IPS-NIHi11 (cell line): ENCODE results near the gene MBD6.
A peak's percentile ranks its signal among the peaks of the same experiment; 100 is the strongest.
"Not testable (repeated sequence)": the region's sequence is repeated elsewhere in the genome, so short reads cannot be mapped to it uniquely, and the experiment has no call there.

Source experiments
- DNase-seq: peaks from one replicate; pipeline ENCODE4 v3.0.0; 2012; ENCODE audit warnings: mixed read lengths, low spot score

Gene MBD6

DNA sequence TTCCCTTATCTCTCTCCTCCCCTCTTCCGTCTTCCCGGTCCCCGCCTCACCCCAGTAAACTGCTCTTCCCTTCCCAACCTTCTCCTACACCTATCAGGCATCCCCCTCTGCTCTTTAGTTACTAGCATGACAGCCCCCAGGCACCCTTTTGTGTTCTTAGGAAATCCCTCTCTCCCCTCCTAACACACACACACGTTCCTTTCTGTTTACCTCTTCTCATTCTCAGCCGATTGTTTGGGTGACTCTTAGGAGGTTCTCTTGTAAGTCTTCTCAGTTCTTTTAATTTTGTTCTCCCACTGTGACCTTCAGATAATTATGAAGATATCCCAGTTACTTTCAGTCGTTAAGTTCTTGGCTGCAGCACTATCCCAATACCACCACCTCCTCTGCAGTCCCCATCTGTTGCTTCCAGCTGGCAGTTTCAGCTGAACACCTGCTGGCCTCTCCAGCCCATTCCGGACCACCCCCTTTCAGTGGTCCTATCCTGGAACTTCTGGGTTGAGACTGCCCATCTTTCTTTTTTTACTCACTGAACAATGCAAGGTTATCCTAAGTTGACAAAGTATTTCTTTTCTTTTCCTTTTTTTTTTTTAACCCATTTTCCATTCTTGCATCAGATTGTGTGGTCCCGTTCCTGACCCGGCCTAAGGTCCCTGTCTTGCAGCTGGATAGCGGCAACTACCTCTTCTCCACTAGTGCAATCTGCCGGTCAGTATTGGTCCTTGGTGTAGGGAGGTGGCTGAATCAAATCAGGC is 34.0 kb upstream of the MBD6 start:
- peak; percentile 2 for DNase-seq

DNA sequence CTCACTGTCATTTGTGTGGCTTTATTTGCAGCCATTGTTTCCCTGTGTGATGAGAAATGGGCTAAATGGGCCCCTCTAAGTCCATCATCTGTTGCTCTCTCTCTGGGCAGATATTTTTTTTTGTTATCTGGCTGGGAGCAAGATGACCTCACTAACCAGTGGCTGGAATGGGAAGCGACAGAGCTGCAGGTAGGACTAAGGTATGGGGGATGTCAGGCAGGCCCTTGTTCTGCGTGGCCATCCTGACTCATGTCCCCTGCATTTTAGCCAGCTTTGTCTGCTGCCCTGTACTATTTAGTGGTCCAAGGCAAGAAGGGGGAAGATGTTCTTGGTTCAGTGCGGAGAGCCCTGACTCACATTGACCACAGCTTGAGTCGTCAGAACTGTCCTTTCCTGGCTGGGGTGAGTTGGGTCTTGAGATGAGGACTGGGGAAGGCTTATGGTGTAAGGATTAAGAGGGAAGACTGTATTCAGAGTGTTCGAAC is 33.4 kb upstream of the MBD6 start:
- DNase-seq: peak; percentile 2

DNA sequence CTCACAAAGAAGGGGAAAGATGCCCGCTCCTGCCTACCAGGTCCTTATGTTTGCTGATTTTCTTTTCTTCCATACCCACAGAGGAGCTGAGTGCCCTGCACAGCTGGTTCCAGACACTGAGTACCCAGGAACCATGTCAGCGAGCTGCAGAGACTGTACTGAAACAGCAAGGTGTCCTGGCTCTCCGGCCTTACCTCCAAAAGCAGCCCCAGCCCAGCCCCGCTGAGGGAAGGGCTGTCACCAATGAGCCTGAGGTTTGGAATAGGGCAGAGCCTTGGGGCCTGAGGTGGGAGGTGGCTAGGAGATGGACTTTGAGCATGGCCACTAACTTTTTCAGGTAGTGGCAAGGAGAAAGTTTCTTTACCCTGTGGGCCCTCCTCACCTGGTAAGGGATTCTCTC is 32.5 kb upstream of the MBD6 start:
- DNase-seq: no peak

DNA sequence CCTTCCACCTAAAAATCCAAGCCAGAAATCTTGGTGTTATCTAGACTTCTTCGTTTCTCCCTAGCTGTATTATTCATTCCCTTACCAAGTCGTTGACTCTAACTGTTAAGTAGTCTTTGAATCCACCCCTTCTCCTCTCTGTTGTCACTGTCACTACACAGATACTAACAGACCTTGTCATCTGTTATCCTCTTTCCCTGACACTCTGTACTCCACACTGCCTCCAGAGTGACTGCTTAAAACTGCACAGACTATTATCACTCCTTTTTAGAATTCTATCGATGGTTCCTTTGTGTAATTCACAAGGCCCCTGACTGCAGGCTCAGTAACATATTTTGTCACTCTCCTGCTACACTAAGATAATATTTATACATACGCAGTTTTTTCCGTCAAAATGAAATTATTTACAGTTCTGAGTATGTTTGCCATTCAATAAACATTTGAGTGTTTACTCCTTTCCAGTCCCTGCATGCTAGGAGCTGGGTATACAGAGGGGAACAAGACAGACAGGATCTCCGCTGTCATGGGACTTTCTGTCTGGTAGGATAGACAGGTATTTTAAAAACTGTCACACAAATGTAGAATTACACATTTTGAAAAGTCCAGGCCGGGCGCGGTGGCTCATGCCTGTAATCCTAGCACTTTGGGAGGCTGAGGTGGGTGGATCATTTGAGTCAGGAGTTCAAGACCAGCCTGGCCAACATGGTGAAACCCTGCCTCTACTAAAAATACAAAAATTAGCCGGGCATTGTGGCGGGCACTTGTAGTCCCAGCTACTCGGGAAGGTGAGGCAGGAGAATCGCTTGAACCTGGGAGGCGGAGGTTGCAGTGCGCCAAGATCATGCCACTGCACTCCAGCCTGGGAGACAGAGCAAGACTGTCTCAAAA is 31.0 kb upstream of the MBD6 start:
- DNase-seq: no peak

DNA sequence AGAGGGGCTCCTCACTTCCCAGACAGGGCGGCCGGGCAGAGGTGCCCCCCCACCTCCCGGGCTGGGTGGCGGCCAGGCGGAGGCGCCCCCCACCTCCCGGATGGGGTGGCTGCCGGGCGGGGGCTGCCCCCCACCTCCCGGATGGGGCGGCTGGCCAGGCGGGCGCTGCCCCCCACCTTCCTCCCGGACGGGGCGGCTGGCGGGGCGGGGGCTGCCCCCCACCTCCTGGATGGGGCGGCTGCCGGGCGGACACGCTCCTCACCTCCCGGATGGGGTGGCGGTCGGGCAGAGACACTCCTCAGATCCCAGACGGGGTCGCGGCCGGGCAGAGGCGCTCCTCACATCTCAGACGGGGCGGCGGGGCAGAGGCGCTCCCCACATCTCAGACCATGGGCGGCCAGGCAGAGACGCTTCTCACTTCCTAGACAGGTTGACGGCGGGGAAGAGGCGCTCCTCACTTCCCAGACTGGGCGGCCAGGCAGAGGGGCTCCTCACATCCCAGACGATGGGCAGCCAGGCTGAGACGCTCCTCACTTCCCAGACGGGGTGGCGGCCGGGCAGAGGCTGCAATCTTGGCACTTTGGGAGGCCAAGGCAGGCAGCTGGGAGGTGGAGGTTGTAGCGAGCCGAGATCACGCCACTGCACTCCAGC is 27.4 kb upstream of the MBD6 start:
- DNase-seq: not testable (repeated sequence)

DNA sequence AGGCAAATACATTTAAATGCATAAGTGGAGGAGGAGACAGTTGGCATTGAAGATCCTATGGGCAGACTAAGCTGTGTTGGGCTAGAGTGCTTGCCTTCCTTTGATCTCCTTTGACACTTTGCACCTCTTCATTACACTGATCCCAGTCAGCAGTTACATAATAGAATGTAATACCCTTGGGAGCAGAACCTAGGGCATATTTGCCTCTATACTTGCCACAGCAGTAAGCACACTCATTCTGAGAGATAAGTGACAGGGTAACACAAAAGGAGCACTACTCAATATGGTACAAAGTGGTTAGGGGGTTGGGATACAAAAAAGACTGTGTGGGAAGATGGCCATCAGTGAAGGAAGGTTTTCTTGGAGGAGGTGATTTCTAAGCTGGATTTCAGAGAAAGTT is 25.8 kb upstream of the MBD6 start:
- no peak for DNase-seq

DNA sequence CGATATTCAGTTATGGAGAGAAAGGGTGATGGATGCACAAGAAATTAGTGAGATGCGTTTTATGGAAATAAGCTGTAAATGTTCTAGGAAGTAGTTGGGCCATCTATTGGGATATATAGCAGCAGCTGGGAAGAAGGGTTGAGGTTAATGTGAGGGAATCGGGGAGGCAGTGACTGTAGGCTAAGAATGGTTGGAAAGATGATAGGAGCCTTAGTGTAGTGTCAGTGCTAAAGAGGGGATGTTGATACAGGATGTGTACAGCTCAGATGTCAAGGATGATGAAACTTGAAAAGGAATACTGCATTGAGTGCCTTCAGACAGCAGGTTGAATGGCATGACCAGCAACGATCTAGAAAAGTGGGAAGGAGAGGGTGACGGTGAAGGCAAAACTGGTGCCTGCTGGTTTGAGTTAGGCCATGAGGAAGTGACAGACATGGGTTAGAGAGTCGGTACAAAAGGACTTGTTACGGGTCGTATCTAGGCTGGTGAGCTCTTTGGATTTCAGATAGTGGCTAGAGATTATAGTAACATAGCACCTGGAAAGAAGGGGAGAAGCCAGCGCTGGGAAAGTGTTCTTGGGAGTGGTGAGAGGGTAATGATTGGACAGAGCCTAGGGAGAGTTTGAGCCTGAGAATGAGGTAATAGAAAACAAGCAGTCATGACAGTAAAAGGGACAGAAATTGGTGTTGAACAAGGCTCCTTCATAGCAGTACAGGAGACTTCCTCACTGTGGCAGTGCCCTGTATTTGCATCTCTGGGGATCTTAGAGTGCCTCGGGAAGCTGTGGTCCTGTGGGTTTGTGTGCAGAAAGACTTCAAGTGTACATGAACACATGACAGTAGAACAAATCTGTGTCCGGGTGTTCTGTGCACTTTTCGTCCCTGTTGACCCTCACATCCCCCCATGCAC is 25.1 kb upstream of the MBD6 start:
- no peak for DNase-seq

DNA sequence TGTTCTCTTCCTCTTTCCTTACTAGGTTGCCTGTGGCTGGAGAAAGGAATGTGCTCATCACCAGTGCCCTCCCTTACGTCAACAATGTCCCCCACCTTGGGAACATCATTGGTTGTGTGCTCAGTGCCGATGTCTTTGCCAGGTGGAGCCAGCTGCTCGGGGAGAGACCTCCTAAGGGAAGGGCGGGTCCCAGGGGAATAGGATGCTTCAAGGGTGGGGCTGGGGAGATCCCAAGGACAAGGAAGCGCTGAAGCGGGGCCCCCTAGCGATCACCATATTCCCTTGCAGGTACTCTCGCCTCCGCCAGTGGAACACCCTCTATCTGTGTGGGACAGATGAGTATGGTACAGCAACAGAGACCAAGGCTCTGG is 24.5 kb upstream of the MBD6 start:
- DNase-seq: no peak

DNA sequence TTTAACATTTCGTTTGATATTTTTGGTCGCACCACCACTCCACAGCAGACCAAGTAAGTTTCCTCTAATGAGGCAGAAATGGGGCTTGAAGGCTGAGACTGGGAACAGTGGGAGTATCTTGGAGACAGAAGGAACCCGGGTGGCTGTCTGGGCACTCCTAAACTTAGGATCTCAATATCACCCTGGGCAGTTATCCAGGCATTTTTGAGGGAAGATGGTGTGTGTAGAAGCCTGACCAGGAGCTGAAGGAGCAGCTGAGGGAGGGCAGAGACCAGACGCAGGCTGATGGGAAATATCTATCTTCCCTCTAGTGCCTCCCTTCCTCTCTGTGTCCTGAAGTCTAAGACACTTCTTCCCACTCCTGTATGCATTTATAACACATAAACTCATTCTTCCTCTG is 24.1 kb upstream of the MBD6 start:
- no peak for DNase-seq

DNA sequence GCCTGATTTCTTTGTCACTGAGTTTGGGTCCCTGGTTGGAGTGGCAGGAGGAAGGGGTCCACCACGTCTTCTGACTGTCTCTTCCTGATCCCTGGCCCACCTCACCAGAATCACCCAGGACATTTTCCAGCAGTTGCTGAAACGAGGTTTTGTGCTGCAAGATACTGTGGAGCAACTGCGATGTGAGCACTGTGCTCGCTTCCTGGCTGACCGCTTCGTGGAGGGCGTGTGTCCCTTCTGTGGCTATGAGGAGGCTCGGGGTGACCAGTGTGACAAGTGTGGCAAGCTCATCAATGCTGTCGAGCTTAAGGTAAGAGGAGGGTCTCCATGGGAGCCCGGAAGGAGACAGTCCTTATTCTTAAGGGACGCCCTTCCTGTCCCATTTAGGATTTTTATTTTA is 22.4 kb upstream of the MBD6 start:
- no peak for DNase-seq

DNA sequence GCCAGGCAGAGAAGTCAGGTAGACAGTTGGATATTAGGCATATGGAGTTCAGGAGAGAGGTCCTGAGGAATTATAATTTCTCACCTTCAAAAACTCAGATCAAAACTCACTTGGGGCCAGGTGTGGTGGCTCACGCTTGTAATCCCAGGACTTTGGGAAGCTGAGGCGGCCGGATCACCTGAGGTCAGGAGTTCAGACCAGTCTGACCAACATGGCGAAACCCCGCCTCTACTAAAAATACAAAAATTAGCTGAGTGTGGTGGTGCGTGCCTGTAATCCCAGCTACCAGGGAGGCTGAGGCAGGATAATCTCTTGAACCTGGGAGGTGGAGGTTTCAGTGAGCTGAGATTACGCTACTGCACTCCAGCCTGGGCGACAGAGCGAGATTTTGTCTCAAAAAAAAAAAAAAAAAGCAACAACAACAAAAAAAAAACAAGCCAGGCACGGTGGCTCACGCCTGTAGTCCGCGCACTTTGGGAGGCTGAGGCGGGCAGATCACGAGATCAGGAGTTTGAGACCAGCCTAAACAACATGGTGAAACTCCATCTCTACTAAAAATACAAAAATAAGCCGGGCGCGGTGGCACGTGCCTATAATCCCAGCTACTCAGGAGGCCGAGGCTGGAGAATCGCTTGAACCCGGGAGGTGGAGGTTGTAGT is 20.2 kb upstream of the MBD6 start:
- DNase-seq: not testable (repeated sequence)

DNA sequence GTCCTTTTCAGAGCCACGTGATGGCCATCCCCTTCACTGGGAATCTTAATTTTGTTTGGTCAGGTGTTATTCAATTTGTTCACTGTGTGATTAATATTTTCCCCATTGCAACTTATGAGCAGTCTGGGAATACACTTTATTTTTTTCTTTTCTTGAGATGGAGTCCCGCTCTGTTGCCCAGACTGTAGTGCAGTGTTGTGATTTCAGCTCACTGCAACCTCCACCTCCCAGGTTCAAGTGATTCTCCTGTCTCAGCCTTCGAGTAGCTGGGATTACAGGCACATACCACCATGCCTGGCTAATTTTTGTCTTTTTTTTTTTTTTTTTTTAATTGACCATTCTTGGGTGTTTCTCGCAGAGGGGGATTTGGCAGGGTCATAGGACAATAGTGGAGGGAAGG is 16.1 kb upstream of the MBD6 start:
- DNase-seq: not testable (repeated sequence)

DNA sequence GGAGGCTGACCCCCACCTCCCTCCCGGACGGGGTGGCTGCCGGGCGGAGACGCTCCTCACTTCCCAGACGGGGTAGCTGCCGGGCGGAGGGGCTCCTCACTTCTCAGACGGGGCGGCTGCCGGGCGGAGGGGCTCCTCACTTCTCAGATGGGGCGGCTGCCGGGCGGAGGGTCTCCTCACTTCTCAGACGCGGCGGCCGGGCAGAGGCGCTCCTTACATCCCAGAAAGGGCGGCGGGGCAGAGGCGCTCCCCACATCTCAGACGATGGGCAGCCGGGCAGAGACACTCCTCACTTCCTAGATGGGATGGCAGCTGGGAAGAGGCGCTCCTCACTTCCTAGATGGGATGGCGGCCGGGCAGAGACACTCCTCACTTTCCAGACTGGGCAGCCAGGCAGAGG is 14.8 kb upstream of the MBD6 start:
- not testable (repeated sequence) for DNase-seq

DNA sequence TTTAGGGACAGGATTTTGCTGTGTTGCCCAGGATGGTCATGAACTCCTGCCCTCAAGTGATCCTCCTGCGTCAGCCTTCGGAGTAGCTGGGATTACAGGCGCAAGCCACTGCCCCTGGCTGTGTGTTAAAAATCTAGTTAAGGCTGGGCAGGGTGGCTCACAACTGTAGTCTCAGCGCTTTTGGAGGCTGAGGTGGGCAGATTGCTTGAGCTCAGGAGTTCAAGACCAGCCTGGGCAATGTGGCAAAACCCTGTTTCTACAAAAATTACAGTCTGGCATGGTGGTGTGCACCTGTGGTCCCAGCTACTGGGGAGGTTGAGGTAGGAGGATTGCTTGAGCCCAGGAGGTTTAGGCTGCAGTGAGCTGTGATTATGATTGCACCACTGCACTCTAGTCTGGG is 11.5 kb upstream of the MBD6 start:
- DNase-seq: no peak

DNA sequence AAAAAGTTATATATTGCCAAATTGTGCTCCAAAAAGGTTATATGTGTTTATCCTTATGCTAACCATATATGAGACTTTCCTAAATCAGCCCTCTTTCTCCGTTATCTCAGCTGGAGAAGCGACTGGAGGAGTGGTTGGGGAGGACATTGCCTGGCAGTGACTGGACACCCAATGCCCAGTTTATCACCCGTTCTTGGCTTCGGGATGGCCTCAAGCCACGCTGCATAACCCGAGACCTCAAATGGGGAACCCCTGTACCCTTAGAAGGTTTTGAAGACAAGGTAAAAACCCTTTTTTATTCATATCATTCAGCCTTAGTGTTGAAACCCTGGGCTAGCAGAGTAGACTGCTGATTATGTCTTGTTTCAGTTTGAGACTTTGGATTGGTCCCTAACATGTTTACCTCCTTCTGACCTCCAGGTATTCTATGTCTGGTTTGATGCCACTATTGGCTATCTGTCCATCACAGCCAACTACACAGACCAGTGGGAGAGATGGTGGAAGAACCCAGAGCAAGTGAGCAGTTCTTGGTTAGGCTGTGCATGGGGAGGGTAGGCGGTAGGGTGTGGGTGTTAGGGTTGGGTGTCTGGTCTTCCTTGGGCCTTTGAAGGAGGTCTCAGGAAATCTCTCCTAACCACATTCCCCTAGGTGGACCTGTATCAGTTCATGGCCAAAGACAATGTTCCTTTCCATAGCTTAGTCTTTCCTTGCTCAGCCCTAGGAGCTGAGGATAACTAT is 10.9 kb upstream of the MBD6 start:
- DNase-seq: no peak

DNA sequence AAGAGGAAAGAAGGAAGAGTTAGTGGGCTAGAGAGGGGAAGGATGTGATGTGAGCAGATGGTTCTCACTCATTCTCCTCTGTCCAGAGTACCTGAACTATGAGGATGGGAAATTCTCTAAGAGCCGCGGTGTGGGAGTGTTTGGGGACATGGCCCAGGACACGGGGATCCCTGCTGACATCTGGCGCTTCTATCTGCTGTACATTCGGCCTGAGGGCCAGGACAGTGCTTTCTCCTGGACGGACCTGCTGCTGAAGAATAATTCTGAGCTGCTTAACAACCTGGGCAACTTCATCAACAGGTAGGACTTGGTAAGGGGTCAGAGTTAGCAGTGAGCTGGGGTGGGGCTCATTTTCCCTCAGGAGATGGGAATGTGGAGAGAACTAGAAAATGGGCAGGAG is 10.0 kb upstream of the MBD6 start:
- DNase-seq: no peak

DNA sequence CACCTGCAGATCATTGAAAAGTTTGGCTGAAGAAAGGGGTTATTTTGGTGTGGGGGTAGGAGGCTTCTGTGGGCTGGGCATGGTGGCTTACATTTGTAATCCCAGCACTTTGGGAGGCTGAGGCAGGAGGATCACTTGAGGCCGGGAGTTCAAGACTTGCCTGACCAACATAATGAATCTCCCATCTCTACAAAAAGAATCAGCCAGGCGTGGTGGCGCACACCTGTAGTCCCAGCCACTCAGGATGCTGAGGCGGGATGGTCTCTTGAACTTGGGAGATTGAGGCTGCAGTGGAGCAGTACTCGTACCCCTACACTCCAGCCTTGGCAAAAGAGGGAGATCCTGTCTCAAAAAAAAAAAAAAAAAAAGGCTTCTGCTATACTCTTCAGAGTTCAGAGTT is 9.4 kb upstream of the MBD6 start:
- DNase-seq: no peak

DNA sequence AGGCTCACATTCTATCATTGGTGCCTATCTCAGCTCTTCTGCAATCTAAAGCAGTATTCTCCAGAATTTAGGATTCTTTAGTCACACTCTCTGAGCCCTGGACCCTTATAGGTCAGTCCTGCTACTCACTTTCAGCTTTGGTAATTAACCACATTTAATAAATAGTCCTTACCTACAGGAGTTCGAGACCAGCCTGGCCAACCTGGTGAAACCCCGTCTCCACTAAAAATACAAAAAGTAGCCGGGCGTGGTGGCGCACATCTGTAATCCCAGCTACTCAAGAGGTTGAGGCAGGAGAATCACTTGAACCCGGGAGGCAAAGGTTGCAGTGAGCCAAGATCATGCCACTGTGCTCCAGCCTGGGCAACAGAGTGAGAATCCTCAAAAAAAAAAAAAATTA is 8.9 kb upstream of the MBD6 start:
- not testable (repeated sequence) for DNase-seq

DNA sequence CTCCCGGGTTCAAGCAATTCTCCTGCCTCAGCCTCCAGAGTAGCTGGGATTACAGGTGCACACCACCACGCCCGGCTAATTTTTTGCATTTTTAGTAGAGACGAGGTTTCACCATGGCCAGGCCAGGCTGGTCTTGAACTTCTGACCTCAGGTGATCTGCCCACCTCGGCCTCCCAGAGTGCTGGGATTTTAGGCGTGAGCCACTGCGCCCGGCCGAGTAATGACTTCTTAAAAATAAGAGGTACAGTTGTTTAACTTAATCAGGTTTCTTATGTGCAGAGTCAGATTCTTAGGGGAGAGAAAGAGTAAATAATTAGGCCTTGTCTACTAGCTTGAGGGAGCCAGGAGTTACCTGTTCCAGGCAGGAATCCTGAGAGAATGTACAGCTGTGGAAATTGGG is 8.4 kb upstream of the MBD6 start:
- DNase-seq: not testable (repeated sequence)

DNA sequence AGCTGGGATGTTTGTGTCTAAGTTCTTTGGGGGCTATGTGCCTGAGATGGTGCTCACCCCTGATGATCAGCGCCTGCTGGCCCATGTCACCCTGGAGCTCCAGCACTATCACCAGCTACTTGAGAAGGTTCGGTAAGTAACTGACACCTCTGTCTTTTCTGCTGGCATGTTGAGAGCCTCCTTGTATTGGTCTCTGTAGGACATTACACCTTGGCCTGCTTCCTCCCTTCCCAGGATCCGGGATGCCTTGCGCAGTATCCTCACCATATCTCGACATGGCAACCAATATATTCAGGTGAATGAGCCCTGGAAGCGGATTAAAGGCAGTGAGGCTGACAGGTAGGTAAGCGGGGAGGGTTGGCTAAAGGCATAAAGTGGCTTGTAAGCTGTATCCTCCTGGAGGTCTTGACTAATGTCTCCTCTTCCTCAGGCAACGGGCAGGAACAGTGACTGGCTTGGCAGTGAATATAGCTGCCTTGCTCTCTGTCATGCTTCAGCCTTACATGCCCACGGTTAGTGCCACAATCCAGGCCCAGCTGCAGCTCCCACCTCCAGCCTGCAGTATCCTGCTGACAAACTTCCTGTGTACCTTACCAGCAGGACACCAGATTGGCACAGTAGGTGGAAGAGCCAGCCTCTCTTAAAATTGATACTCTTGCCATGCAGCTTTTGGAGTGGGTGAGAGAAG is 7.8 kb upstream of the MBD6 start:
- no peak for DNase-seq
